Suppressor macrophage treated with lipopolysaccharide for 4 hours (primary cell): Measurements from ENCODE around the gene SHKBP1.
"Not testable (repeated sequence)": the region's sequence is repeated elsewhere in the genome, so short reads cannot be mapped to it uniquely, and the experiment has no call there.

Experiments used
- DNase-seq: peaks from one replicate; pipeline ENCODE4 v3.0.0-alpha.2; 2020

SHKBP1 gene, protein sequence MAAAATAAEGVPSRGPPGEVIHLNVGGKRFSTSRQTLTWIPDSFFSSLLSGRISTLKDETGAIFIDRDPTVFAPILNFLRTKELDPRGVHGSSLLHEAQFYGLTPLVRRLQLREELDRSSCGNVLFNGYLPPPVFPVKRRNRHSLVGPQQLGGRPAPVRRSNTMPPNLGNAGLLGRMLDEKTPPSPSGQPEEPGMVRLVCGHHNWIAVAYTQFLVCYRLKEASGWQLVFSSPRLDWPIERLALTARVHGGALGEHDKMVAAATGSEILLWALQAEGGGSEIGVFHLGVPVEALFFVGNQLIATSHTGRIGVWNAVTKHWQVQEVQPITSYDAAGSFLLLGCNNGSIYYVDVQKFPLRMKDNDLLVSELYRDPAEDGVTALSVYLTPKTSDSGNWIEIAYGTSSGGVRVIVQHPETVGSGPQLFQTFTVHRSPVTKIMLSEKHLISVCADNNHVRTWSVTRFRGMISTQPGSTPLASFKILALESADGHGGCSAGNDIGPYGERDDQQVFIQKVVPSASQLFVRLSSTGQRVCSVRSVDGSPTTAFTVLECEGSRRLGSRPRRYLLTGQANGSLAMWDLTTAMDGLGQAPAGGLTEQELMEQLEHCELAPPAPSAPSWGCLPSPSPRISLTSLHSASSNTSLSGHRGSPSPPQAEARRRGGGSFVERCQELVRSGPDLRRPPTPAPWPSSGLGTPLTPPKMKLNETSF

DNA sequence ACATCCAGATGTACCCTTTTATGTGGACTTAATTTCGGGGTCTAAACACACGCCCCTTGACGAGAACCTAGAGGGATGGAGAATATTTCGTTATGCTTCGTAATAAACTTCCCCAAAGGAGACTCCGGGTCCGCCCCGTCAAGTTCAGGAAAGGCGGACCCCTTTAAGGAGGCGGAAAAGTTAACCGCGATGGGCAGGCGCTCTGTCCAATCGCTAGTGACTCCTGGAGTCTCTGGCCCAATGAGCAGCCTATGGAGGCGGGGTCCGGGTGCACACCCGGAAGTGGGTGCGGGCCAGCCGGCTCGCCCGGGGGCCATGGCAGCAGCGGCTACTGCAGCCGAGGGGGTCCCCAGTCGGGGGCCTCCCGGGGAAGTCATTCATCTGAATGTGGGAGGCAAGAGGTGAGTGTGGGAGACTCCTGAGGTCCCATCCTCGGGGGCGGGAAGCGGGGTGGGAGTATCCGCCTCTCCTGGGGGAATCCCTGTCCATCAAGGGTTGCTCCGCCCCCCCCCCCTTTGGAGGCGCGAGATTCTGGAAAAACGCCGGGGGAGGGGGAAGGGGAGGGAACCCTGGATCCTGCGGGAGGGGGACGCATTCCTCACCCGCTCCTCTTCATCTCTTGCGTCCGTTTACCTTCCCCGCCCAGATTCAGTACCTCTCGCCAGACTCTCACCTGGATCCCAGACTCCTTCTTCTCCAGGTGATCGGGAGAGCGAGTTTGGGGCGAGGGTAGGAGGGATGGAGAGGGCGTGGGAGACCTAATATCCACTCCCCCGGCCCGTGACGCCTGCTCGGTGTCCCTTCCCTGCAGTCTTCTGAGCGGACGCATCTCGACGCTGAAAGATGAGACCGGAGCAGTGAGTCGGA, at the start of gene SHKBP1:
TSS of gene SHKBP1 (plus strand) at position 289 of the 867 bp plus-strand sequence. CDS start at position 316, 27 bp downstream.
- DNase-seq = peak; percentile 98

GRCh38 chr19:40528078-40528477, 48.6 kb upstream of the SHKBP1 start:
- DNase-seq = no peak

DNA sequence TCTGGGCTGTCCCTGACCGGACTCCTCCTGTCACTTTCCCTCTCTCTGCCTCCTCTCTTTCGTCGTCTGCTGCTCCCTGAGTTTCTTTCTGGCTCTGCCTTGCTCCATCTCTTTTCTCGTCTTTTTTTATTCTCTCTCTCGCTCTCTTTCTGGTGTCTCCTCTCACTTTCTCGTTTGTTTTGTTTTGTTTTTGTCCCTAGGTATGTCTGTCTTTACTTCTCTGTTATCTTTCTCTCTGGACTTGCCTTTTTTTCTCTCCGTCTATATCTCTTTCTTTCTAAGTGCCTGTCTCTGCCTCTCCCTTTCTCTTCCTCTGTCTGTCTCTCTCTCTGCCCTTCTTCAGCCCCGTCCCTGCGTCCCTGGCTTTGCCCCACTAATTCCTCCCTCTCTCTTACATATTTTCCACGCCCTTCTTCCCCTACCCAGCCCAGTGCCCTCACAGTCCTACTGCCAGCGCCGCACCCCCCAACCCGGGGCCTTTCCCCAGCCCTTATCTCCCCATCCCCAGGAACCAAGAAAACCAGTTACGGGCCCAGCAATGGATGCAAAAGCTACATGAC, 48.1 kb upstream of the SHKBP1 start:
- no peak for DNase-seq

DNA sequence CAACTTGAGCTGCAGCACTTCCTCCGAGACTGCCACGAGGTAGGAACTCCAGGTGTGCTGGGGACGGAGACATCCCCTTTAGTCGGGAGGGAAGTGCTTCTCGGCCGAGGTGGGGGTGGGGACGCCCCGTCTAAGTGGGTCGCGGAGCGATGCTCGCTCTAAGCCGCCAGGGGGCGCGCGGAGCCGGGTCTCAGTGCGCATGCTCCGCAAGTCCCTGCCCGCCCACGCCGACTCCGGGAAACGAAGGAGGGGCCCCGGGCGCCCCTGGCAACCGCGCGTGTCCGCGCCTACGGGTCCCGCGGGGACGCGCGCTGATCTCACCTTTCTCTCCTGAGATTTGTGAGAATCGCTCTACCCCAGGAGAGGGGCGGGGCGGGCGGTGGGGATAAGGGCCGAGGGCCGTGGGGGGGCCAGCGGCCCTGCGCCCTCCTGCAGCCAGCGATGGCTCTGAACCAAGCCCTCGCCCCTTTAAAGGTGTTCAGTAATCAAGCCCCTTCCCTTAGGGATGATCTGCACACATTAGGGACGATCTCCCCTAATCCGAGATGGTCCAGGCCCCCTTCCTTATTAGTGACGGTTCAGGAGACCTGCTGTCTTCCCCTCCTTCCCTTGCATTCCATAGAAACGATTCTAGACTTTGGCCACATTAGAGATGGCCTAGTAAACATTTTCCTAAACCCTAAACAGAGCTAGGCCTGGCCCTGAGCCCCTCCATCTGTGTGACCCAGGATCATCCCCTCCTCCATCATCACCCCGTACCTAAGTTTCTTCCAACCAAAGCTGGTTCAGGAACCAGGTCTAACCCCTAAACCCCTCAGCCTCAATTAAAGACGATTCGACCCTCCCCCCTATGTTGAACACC, 47.3 kb upstream of the SHKBP1 start:
- peak; percentile 80 for DNase-seq

DNA sequence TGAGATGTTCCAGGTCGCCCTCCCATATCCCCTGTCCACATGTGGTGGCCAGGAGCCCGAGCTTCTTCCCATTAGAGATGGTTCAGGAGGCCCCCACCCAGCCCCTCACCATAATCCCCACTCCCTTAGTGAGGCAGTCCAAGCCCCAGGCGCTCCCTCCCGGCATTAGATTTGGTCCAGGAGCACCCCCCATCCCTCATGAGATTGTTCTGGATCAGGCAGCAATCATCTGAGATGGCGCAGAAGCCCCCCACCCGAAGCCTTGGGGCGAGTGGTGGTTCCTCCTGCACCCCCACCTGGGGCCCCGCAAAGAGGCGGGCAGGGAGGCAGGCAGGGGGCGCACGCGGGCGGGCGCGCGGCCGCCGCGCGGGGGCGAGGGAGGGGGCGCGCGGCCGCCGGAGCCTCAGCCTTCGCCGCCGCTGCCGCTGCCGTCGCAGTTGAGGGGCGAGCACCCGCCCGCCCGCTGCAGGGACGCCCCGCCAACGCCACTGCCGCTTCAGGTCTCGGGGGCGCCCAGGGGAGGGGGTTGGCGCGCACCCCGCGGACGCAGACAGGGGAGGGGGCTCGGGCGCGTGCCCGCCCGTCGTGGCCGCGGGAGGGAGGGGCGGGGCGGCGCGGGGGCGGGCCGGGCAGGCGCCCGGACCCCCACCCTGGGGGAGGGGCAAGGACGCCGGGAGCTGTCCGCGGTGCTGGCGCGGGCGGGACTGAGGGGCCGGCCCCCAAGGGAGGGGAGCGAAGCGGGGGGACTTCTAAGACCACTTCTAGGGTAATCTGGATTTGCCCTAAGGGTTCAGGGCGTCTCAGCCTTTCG, 46.4 kb upstream of the SHKBP1 start:
- DNase-seq = no peak

- no peak for DNase-seq
Measured at GRCh38 chr19:40533508-40533907, 43.2 kb upstream of the SHKBP1 start.

- DNase-seq = no peak
Measured at GRCh38 chr19:40534148-40534547, 42.5 kb upstream of the SHKBP1 start.

GRCh38 chr19:40539070-40539469, 37.6 kb upstream of the SHKBP1 start:
- DNase-seq = no peak

GRCh38 chr19:40542202-40542859, 34.3 kb upstream of the SHKBP1 start:
- no peak for DNase-seq

- DNase-seq = no peak
Measured at GRCh38 chr19:40543029-40543597, 33.6 kb upstream of the SHKBP1 start.

DNA sequence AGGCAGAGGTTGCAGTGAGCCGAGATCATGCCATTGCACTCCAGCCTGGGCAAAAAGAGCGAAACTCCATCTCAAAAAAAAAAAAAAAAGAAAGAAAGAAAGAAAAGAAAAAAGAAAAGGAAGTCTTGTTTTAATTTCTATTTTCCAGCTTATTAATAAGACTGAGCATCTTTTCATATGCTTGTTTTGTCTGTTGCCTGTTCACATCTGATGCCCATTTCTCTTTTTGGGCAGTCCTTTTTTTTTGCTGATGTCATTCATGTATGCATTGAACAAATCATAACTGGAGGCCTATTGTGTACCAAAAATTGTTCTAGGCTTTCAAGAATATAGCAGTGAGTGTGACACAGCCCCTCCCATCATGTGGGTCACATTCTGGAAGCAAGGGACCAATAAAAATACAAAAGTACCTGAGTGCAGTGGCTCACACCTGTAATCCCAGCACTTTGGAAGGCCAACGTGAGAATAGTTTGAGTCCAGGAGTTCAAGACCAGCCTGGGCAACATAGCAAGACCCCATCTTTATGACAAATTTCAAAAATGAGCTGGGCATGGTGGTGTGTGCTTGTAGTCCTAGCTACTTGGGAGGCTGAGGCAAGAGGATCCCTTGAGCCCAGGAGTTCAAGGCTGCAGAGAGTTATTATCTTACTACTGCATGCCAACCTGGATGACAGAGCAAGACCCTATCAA, 30.4 kb upstream of the SHKBP1 start:
- DNase-seq = not testable (repeated sequence)

GRCh38 chr19:40547190-40547589, 29.5 kb upstream of the SHKBP1 start:
- DNase-seq = not testable (repeated sequence)

DNA sequence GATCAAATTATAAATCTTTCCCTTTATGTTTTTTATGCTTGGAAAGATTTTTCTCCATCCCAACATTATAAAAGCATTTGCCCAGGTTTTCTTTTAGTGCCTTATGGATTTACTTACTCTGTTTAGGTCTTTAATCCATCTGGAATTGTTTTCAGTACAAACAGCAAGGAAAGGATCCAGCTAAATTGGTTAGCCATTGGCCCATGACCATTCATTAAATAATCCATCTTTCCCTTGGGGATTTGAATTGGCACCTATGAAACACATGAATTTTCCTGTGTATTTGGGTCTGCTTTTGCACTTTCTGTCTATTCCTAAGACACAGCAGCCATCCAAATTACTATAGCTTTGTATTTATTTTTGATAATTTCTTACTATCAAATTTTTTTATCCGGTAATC, 28.8 kb upstream of the SHKBP1 start:
- no peak for DNase-seq

- DNase-seq = peak; percentile 53
Measured at GRCh38 chr19:40549007-40549708, 27.5 kb upstream of the SHKBP1 start.

DNA sequence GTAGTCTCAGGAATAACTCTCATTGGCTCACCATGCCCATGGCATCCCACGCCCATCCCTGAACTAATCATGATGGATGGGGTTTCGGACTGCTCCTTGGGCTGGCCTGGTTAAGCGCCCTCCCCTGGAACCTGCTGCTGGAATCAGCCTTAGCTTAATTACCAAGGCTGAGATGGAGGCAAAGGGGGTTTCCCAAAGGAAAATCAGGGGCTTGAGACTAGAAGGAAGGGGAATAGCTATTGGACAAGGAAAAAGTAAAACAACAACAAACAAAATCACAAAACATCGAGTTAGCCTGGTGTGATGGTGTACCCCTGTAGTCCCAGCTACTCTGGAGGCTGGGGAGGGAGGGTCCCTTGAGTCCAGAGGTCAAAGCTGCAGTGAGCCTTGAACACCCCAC, 25.7 kb upstream of the SHKBP1 start:
- no peak for DNase-seq

GRCh38 chr19:40552848-40553247, 23.8 kb upstream of the SHKBP1 start:
- DNase-seq = no peak

- DNase-seq = no peak
Measured at GRCh38 chr19:40553885-40554857, 22.5 kb upstream of the SHKBP1 start.
